WERI-Rb-1 (cell line): ENCODE results near the gene MARCHF6.

Experiments used
- DNase-seq: peaks from one replicate; pipeline ENCODE4 v3.0.0-alpha.2; 2020
- H3K27ac ChIP-seq: fragments of 250-450 bp; sonication (Bioruptor Pico); 2 replicates; pipeline ENCODE4 v1.5.1; 2020; ENCODE audit warnings: mild to moderate bottlenecking, moderate library complexity
- H3K27me3 ChIP-seq: fragments of 250-450 bp; sonication (Bioruptor Pico); 2 replicates; pipeline ENCODE4 v1.5.1; 2021; ENCODE audit warnings: mild to moderate bottlenecking, low read depth, moderate library complexity; ENCODE audit not compliant: insufficient read depth, severe bottlenecking
- H3K36me3 ChIP-seq: fragments of 250-450 bp; sonication (Bioruptor Pico); 2 replicates; pipeline ENCODE4 v1.5.1; 2020; ENCODE audit warnings: mild to moderate bottlenecking, moderate library complexity
- H3K4me3 ChIP-seq: 2 replicates; pipeline ENCODE4 v1.5.1; 2011; ENCODE audit warnings: low read depth, mild to moderate bottlenecking, control low read depth, low read length
- H3K9me3 ChIP-seq: fragments of 250-450 bp; sonication (Bioruptor Pico); 2 replicates; pipeline ENCODE4 v1.5.1; 2021; ENCODE audit warnings: mild to moderate bottlenecking, moderate library complexity; ENCODE audit not compliant: severe bottlenecking
- TF ChIP-seq, protein P1 (sequence below): IDR thresholded peaks from 2 replicates; pipeline ENCODE4 v1.5.1; 2011; ENCODE audit warnings: low read depth, mild to moderate bottlenecking, control low read depth, inconsistent platforms, low read length

MARCHF6 gene

DNA sequence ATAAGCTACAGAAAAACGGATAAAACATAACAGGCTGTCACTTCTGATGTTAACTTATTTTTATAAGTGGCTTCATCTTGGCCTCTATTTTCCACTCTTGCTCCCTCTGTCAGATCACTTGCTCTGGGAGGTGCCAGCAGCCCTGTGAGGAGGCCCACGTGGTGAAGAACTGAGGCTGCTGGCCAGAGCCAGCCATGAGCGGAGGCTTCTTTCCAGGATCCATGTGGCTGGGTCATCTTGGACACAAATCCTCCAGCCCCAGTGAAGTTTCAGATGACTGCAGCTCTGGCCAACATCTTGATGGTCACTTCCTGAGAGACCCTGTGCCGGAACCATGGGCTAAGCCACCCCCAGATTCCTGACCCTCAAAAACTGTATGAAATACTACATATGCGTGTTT, 38.3 kb upstream of the MARCHF6 start:
- DNase-seq = no peak

DNA sequence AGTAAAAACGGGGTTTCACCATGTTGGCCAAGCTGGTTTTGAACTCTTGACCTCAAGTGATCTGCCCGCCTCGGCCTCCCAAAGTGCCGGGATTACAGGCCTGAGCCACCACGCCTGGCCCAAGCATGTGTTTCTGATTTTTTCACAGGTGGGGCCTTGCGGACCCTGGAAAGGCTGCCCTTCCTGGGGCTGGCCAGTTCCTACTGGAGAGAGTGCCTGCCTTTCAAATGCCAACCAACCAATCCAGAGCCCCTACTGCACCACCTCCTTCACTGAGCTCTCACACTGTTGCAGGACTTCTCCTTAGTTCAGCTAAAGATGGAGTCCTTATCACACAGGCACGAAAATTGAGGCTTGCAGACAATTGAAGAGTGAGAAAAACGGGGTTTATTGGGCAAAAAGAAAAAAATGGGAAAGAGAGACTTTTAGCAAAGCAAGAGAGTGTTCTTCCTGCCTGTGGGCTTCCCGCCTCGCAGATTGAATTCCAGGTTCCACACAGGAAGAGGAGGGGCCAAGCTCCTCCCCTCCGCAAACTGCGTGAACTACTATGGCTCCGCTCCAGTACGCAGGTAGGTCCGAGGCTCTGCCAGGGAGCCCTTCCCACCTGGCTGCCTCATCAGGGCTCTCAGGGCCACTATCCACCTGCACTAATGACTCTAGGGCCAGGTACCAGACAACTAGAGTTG, 37.5 kb upstream of the MARCHF6 start:
- no peak for DNase-seq
- H3K4me3 ChIP-seq = no peak overlapping the region
- TF ChIP-seq, protein P1, sequence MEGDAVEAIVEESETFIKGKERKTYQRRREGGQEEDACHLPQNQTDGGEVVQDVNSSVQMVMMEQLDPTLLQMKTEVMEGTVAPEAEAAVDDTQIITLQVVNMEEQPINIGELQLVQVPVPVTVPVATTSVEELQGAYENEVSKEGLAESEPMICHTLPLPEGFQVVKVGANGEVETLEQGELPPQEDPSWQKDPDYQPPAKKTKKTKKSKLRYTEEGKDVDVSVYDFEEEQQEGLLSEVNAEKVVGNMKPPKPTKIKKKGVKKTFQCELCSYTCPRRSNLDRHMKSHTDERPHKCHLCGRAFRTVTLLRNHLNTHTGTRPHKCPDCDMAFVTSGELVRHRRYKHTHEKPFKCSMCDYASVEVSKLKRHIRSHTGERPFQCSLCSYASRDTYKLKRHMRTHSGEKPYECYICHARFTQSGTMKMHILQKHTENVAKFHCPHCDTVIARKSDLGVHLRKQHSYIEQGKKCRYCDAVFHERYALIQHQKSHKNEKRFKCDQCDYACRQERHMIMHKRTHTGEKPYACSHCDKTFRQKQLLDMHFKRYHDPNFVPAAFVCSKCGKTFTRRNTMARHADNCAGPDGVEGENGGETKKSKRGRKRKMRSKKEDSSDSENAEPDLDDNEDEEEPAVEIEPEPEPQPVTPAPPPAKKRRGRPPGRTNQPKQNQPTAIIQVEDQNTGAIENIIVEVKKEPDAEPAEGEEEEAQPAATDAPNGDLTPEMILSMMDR = no peak

More for the DNA sequence above, 38.3 kb upstream of the MARCHF6 start:
- Histone ChIP-seq H3K9me3 (no peaks in the 10 kb centered on the region), H3K4me3 (no peak overlapping the region), H3K27ac (no peak overlapping the region), H3K27me3 (no peaks in the 10 kb centered on the region), H3K36me3 (no peaks in the 10 kb centered on the region)
- TF ChIP-seq, protein P1 = no peak

DNA sequence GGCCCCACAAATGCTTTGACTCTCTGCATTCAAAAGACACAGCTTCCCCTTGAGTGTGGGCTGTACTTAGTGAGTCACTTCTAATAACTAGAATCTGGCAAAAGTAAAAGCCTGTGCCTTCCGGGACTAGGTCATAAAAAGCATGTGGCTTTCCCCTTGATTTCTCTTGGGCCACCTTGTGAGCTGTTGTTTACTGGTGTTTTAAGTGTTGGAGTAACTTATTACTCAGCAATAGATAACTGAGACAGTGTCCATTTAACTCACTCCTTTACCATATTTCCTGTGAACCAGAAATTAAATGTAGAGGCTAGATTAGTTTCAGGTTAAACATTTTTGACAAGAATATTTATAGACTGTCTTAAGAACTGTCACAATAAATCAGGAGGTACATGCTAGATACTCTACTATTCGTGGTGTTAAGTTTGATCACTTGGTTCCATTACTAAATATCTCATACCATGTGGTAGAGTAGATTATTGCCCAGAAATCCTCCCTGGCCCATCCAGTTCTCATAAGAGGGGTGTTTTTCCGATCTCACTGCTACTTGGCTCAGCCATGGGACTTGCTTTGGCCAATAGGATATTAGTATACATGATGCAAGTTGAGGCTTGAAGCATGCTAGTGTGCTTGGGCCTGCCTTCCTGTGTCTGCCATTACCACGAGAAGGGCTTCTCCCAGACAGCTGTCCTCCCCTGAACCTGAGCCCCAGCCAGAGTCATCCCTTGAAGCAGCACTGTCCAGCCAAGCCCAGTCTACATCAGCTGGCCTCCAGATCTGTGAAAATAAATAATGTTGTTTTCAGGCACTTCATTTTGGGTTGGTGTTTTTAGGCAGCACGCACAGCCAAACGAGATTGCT, 35.4 kb upstream of the MARCHF6 start:
- no peaks in the 10 kb centered on the region for H3K27me3 ChIP-seq
- no peak overlapping the region for H3K4me3 ChIP-seq
- no peak overlapping the region for H3K27ac ChIP-seq
- H3K36me3 ChIP-seq = no peaks in the 10 kb centered on the region
- no peak for DNase-seq
- TF ChIP-seq, protein P1 = no peak
- no peaks in the 10 kb centered on the region for H3K9me3 ChIP-seq

More for the DNA sequence above, 37.5 kb upstream of the MARCHF6 start:
- no peaks in the 10 kb centered on the region for H3K27me3 ChIP-seq
- H3K27ac ChIP-seq = no peak overlapping the region
- no peaks in the 10 kb centered on the region for H3K9me3 ChIP-seq
- no peaks in the 10 kb centered on the region for H3K36me3 ChIP-seq

DNA sequence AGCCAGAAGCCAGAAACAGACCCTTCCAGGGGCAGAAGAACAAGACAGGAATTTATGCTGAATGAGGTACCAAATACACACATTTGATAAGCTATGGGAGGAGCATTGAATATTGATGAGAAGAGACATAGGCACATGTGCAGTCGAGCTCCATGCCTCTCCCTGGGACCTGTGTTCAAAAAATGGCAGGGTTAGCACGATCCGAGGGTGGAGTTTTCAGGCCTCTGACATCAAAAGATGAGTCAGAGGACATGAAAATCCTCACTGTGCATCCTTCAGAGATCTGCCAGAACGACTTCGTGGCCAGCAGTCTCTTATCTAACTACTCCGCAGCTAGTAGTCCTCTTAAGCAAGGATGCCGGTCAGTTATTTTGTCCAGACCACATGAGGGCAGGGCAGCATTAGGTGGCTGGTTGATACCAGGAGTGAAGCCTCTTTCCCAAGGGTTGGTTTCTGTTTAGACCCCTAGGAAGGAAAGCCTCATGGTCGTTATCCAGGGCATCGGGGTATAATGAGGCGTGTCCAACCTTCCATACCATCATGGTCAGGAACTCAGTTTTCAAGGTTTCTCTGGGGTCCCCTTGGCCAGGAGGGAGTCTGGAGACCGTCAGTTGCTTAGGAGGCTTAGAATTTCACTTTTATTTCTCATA, 34.2 kb upstream of the MARCHF6 start:
- Histone ChIP-seq H3K27ac (no peak overlapping the region), H3K36me3 (no peaks in the 10 kb centered on the region), H3K4me3 (no peak overlapping the region), H3K27me3 (no peaks in the 10 kb centered on the region), H3K9me3 (no peaks in the 10 kb centered on the region)
- DNase-seq = no peak
- TF ChIP-seq, protein P1 = 0 out of 2 replicates have a peak, but pooled peaks have one; percentile 20

DNA sequence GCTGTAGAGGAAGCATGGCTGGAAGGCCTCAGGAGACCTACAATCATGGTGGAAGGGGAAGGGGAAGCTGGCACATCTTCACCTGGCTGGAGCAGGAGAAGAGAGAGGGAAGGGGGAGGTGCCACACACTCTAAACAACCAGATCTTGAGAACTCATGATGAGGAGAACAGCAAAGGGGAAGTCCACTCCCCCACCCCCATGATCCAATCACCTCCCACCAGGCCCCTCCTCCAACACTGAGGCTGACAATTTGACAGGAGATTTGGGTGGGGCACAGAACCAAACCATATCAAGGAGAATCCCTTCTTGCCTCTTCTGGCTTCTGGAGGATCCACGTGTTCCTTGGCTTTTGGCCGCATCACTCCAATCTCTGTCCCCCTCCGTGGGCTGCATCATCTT, 32.7 kb upstream of the MARCHF6 start:
- no peak for DNase-seq
- TF ChIP-seq, protein P1 = no peak
- no peak overlapping the region for H3K4me3 ChIP-seq
- no peaks in the 10 kb centered on the region for H3K36me3 ChIP-seq
- no peaks in the 10 kb centered on the region for H3K9me3 ChIP-seq
- no peaks in the 10 kb centered on the region for H3K27me3 ChIP-seq
- H3K27ac ChIP-seq = no peak overlapping the region
